B cell (primary cell): ENCODE data around the gene HUS1B. TPM values are rescaled to one million over a fixed set of nuclear protein-coding genes. Genes with fewer than 3 reads are reported as not detected.

ENCODE experiments used
- ATAC-seq: fragments of 200-7000 bp; cut with Tn5 transposase; one replicate; pipeline ENCODE4 v1.10.0; 2021; ENCODE audit warnings: low read depth, mild to moderate bottlenecking, moderate number of reproducible peaks, moderate library complexity
- CTCF ChIA-PET: fragments of 350-600 bp; sonication (Branson Sonifier 250); formaldehyde crosslinking; loops from one replicate; lab custom pipeline; 2021; ENCODE audit warnings: antibody characterized with exemption, inconsistent platforms; lab: Charles Lee
- POLR2A ChIA-PET: fragments of 350-600 bp; sonication (Branson Sonifier 250); formaldehyde crosslinking; loops from one replicate; lab custom pipeline; 2021; ENCODE audit warnings: antibody characterized with exemption; lab: Charles Lee
- DNase-seq: peaks from one replicate; pipeline ENCODE4 v3.0.0; 2013
- H2AFZ ChIP-seq: 2 replicates; pipeline ENCODE4 v1.6.1; 2012; ENCODE audit warnings: mild to moderate bottlenecking, low read depth, low read length; ENCODE audit not compliant: insufficient read depth, poor library complexity, severe bottlenecking
- H3K27ac ChIP-seq, 2 donors: 1 replicate in 1 of 2; 2 replicates in 1 of 2; pipeline ENCODE4 v1.5.1; 2012 to 2013; ENCODE audit warnings: low read length in 2 of 2, mild to moderate bottlenecking in 2 of 2, moderate library complexity in 1 of 2
- H3K27me3 ChIP-seq, 4 experiments: fragments of 200-600 bp in 1 of 4; sonication (generic) in 1 of 4; replicated peaks in 1 of 4; 1 replicate in 2 of 4; 2 replicates in 2 of 4; pipeline versions ENCODE4 v1.6.1 to v1.7.0; 2013 to 2016; ENCODE audit warnings: low read length in 3 of 4, mild to moderate bottlenecking in 2 of 4, mixed read lengths in 1 of 4, moderate library complexity in 1 of 4; ENCODE audit not compliant: insufficient read depth in 4 of 4, control insufficient read depth in 3 of 4; ENCODE audit errors: control extremely low read depth in 1 of 4
- H3K36me3 ChIP-seq, 2 experiments: replicated peaks in 1 of 2; 1 replicate in 1 of 2; 2 replicates in 1 of 2; pipeline versions ENCODE4 v1.6.1 to v1.7.1; 2013; ENCODE audit warnings: low read length in 1 of 2; ENCODE audit not compliant: insufficient read depth in 2 of 2, control insufficient read depth in 1 of 2; ENCODE audit errors: control extremely low read depth in 1 of 2, extremely low read depth in 1 of 2
- H3K4me1 ChIP-seq, 2 donors: fragments of 200-600 bp in 1 of 2; sonication (generic) in 1 of 2; 1 replicate in 1 of 2; 2 replicates in 1 of 2; pipeline versions ENCODE4 v1.5.1 to v1.6.1; 2013 to 2017; ENCODE audit warnings: low read length in 2 of 2; ENCODE audit not compliant: control insufficient read depth in 2 of 2, insufficient read depth in 2 of 2
- H3K4me2 ChIP-seq: replicated peaks from 2 replicates; pipeline ENCODE3; 2012; ENCODE audit warnings: mild to moderate bottlenecking, low read depth, low read length; ENCODE audit not compliant: poor library complexity, severe bottlenecking
- H3K4me3 ChIP-seq, 5 experiments: fragments of 200-600 bp in 1 of 5; sonication (generic) in 1 of 5; 1 replicate in 3 of 5; 2 replicates in 2 of 5; pipeline versions ENCODE4 v1.5.1 to v1.7.0; 2011 to 2016; ENCODE audit warnings: low read length in 4 of 5, mild to moderate bottlenecking in 4 of 5, low read depth in 2 of 5, control low read depth in 1 of 5, moderate library complexity in 1 of 5; ENCODE audit not compliant: insufficient read depth in 1 of 5; ENCODE audit errors: control extremely low read depth in 1 of 5, extremely low read depth in 1 of 5
- H3K79me2 ChIP-seq: fragments of 200-600 bp; sonication (generic); one replicate; pipeline ENCODE4 v1.6.0; 2016; ENCODE audit warnings: low read length; ENCODE audit not compliant: control insufficient read depth, insufficient read depth
- H3K9ac ChIP-seq: fragments of 200-600 bp; sonication (generic); 2 replicates; pipeline ENCODE4 v1.6.1; 2017; ENCODE audit warnings: mild to moderate bottlenecking, low read length, moderate library complexity
- H3K9me3 ChIP-seq, 3 donors: one replicate each; pipeline versions ENCODE4 v1.6.1 to v1.7.1; 2013; ENCODE audit warnings: low read length in 2 of 3; ENCODE audit not compliant: control insufficient read depth in 2 of 3, insufficient read depth in 1 of 3; ENCODE audit errors: control extremely low read depth in 1 of 3
- H4K20me1 ChIP-seq: 2 replicates; pipeline ENCODE4 v1.6.0; 2012; ENCODE audit warnings: mild to moderate bottlenecking, low read length; ENCODE audit not compliant: insufficient read depth, control insufficient read depth, poor library complexity, severe bottlenecking
- H3K27ac Mint-ChIP-seq: one replicate; pipeline ENCODE4 v1.8.0; 2021; ENCODE audit warnings: mixed read lengths
- H3K27me3 Mint-ChIP-seq: one replicate; pipeline ENCODE4 v1.8.0; 2021; ENCODE audit warnings: mixed read lengths
- H3K4me1 Mint-ChIP-seq: one replicate; pipeline ENCODE4 v1.8.0; 2021; ENCODE audit warnings: mixed read lengths
- H3K4me3 Mint-ChIP-seq: one replicate; pipeline ENCODE4 v1.8.0; 2021; ENCODE audit warnings: mixed read lengths
- H3K9me3 Mint-ChIP-seq: one replicate; pipeline ENCODE4 v1.8.0; 2022; ENCODE audit warnings: mixed read lengths; ENCODE audit not compliant: insufficient read depth
- CTCF ChIP-seq: fragments of 200-600 bp; IDR thresholded peaks from one replicate; pipeline ENCODE4 v1.8.0; 2022; ENCODE audit warnings: antibody characterized with exemption, mild to moderate bottlenecking
- EZH2 ChIP-seq: IDR thresholded peaks from 2 replicates; pipeline ENCODE4 v1.6.1; 2012; ENCODE audit warnings: borderline replicate concordance, low read depth, mild to moderate bottlenecking, moderate library complexity, low read length; ENCODE audit not compliant: insufficient read depth, poor library complexity, severe bottlenecking
- WGBS: methylation state at CpG from one replicate; pipeline ENCODE4 v1.1.5; 2013; ENCODE audit warnings: missing lambda C conversion rate; ENCODE audit not compliant: insufficient coverage; 5-methylcytosine and 5-hydroxymethylcytosine counted together
- intact Hi-C: fragments of 100-400 bp; cut with micrococcal nuclease; formaldehyde crosslinking; loops from one replicate; pipeline ENCODE4 v1.10.0; 2022
- polyA plus RNA-seq: library from polyadenylated mRNA; depleted of rRNA; stranded (reverse); fragments of >200 nt; gene quantifications from 2 replicates; pipeline ENCODE4 v1.2.3, GENCODE V29; 2012
- total RNA-seq, 2 donors: library from RNA; stranded (reverse); fragments of 120-200 nt in 1 of 2; gene quantifications; 1 replicate in 1 of 2; 2 replicates in 1 of 2; pipeline versions ENCODE4 v1.2.3 to v1.2.4, GENCODE V29; 2013 to 2022

The HUS1B gene
- total and polyA plus RNA-seq, 2 donors (not counting 1 experiment from before 2014, with no cell fraction given), result 2.9 to 4.4 TPM

- Mint-ChIP-seq H3K27ac (no peak overlapping the region), H3K27me3 (no peaks in the 10 kb centered on the region), H3K9me3 (no peaks in the 10 kb centered on the region), H3K4me1 (peaks cover 15% of the 10 kb centered on the region), H3K4me3 (no peak overlapping the region)
- H3K79me2 ChIP-seq, result peaks cover 20% of the 10 kb centered on the region
- CTCF ChIA-PET, result no interaction called here
- no peak overlapping the region for H3K4me2 ChIP-seq
- no peak overlapping the region for H3K9ac ChIP-seq
- DNase-seq, result no peak
- no peaks in the 10 kb centered on the region for H3K27me3 ChIP-seq
- H3K4me1 ChIP-seq, result peaks cover 6 to 14% of the 10 kb centered on the region in 2 donors
- ATAC-seq, result no peak
- POLR2A ChIA-PET, result no interaction called here
- H3K36me3 ChIP-seq, result peaks cover 0 to 26% of the 10 kb centered on the region in 2 experiments
- H4K20me1 ChIP-seq, result peaks cover 8% of the 10 kb centered on the region
- H2AFZ ChIP-seq, result no peak overlapping the region
- intact Hi-C loops, result loop anchor here (10.0 kb wide), 1 partner anchor 49 kb away; no protein-coding TSS in a partner anchor
- H3K27ac ChIP-seq, result no peak overlapping the region
- 90% methylated on average over 8 of the region's 9 CpGs for WGBS
- TF ChIP-seq CTCF (no peak), EZH2 (no peak)
- no peak overlapping the region for H3K4me3 ChIP-seq
- no peaks in the 10 kb centered on the region for H3K9me3 ChIP-seq
These were observed 30.7 kb downstream of the HUS1B start for GRCh38 chr6:626236-626635.

GRCh38 chr6:624979-625378 is 31.9 kb downstream of the HUS1B start:
- ATAC-seq (no peak), DNase-seq (no peak)
- H3K27ac Mint-ChIP-seq, result no peak overlapping the region
- no peak overlapping the region for H3K4me2 ChIP-seq
- TF ChIP-seq EZH2 (no peak), CTCF (no peak)
- intact Hi-C loops, result loop anchor here (10.0 kb wide), 1 partner anchor 50 kb away; no protein-coding TSS in a partner anchor
- ChIA-PET POLR2A (no interaction called here), CTCF (interaction anchor here (1.3 kb wide), 1 partner anchor 97 kb away, joined by 5 read pairs; no protein-coding TSS in a partner anchor)
- H3K36me3 ChIP-seq, result peaks cover 0 to 34% of the 10 kb centered on the region in 2 experiments
- H3K79me2 ChIP-seq, result peaks cover 20% of the 10 kb centered on the region
- peaks cover 6 to 14% of the 10 kb centered on the region in 2 donors for H3K4me1 ChIP-seq
- no peaks in the 10 kb centered on the region for H3K27me3 Mint-ChIP-seq
- 89% methylated on average over 3 of the region's 11 CpGs for whole genome bisulfite sequencing
- no peak overlapping the region for H3K4me3 ChIP-seq
- peaks cover 15% of the 10 kb centered on the region for H3K4me1 Mint-ChIP-seq
- peaks cover 8% of the 10 kb centered on the region for H4K20me1 ChIP-seq
- H3K9ac ChIP-seq, result no peak overlapping the region
- H3K27ac ChIP-seq, result no peak overlapping the region
- no peaks in the 10 kb centered on the region for H3K27me3 ChIP-seq
- no peaks in the 10 kb centered on the region for H3K9me3 Mint-ChIP-seq
- H3K9me3 ChIP-seq, result no peaks in the 10 kb centered on the region
- H2AFZ ChIP-seq, result no peak overlapping the region
- H3K4me3 Mint-ChIP-seq, result no peak overlapping the region
